GM23248 (cell line): ENCODE data around the gene ZNF45.

Experiments
- EZH2 ChIP-seq: fragments of 200-600 bp; sonication (generic); IDR thresholded peaks from 2 replicates; pipeline ENCODE4 v1.6.1; 2018; ENCODE audit warnings: antibody characterized with exemption, mild to moderate bottlenecking; ENCODE audit not compliant: insufficient read depth, poor library complexity, severe bottlenecking
- EZH2phosphoT487 ChIP-seq: fragments of 200-600 bp; sonication (generic); IDR thresholded peaks from 2 replicates; pipeline ENCODE4 v1.6.1; 2018; ENCODE audit warnings: antibody characterized with exemption, moderate library complexity, mild to moderate bottlenecking, low read depth; ENCODE audit not compliant: insufficient read depth

DNA sequence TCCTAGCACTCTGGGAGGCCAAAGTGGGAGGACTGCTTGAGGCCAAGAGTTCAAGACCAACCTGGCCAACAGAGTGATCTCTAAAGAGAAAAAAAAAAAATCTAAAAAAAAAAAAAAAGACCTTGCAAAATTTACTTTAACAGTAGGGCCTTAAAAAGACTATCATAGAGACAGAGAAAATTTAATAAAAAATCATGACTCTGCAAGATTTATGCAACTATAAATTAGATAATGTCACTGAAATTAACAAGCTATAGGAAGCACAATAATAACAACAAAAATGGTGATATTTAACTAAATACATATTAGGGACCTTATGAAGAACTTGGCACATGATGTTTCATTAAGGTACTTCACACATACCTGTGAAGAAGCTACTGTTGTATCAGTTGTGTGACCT is 11.2 kb downstream of the ZNF45 start:
- TF ChIP-seq EZH2 (no peak), EZH2phosphoT487 (no peak)
